ENCODE data around the gene PMEPA1. TPM values are rescaled to one million over a fixed set of nuclear protein-coding genes. Genes with fewer than 3 reads are reported as not detected.

PMEPA1 gene
- total RNA-seq (2014; rRNA removed; shearing (Covaris generic)): 17.8 and 25.1 TPM in 2 replicates

- no peaks in the 10 kb centered on the region; the same call in 1 of the 2 replicates for H3K27me3 ChIP-seq (ENCODE audit: control insufficient read depth, insufficient read depth, low read length)
- no peaks in the 10 kb centered on the region for H3K36me3 ChIP-seq (replicated peaks; ENCODE audit: control insufficient read depth, insufficient read depth, low read length)
- peak within 1 kb of the TSS; percentile 91 for H3K4me3 ChIP-seq (ENCODE audit: insufficient read depth, low read depth, low read length)
- DNase-seq: peak; percentile 99
Observed at GRCh38 chr20:57709823-57710799, at the start of gene PMEPA1. TSS of gene PMEPA1 (minus strand) at chr20:57710015. CDS start at chr20:57709582, 433 bp downstream.

- no peaks in the 10 kb centered on the region; the same call in 1 of the 2 replicates for H3K27me3 ChIP-seq (ENCODE audit: control insufficient read depth, insufficient read depth, low read length)
- no peak overlapping the region for H3K4me3 ChIP-seq (ENCODE audit: insufficient read depth, low read depth, low read length)
- no peaks in the 10 kb centered on the region for H3K36me3 ChIP-seq (replicated peaks; ENCODE audit: control insufficient read depth, insufficient read depth, low read length)
- no peak for DNase-seq
Observed at GRCh38 chr20:57757767-57758166, 48.0 kb upstream of the PMEPA1 start.

- Histone ChIP-seq H3K4me3 (ENCODE audit: insufficient read depth, low read depth, low read length) (no peak overlapping the region), H3K27me3 (ENCODE audit: control insufficient read depth, insufficient read depth, low read length) (no peaks in the 10 kb centered on the region; the same call in 1 of the 2 replicates), H3K36me3 (replicated peaks; ENCODE audit: control insufficient read depth, insufficient read depth, low read length) (no peaks in the 10 kb centered on the region)
- DNase-seq: no peak
Observed at GRCh38 chr20:57756921-57757320, 47.1 kb upstream of the PMEPA1 start.

- Histone ChIP-seq H3K36me3 (replicated peaks; ENCODE audit: control insufficient read depth, insufficient read depth, low read length) (no peaks in the 10 kb centered on the region), H3K27me3 (ENCODE audit: control insufficient read depth, insufficient read depth, low read length) (no peaks in the 10 kb centered on the region; the same call in 1 of the 2 replicates), H3K4me3 (ENCODE audit: insufficient read depth, low read depth, low read length) (no peak overlapping the region)
- DNase-seq: no peak
Observed at GRCh38 chr20:57756213-57756612, 46.4 kb upstream of the PMEPA1 start.

DNA sequence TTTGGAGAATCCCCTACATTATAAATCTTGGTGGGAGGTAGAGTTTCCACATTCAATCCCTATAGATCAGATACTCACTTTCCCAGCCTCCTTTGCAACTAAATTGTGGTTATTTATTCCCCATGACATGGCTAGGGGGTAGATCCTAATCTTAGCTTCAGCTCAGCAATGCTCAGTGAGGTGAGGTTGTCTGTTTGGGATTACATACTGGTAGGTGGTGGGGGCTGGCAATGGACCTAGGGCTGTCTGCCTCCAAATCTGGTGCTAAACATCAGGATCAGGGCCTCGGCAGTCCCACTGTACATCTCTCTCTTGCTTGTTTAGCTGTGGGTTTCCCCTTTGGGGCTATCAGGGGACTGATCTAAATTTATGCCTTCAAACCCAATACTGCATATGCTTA lies 45.8 kb upstream of the PMEPA1 start:
- H3K36me3 ChIP-seq (replicated peaks; ENCODE audit: control insufficient read depth, insufficient read depth, low read length): no peaks in the 10 kb centered on the region
- DNase-seq: no peak
- no peak overlapping the region for H3K4me3 ChIP-seq (ENCODE audit: insufficient read depth, low read depth, low read length)
- H3K27me3 ChIP-seq (ENCODE audit: control insufficient read depth, insufficient read depth, low read length): no peaks in the 10 kb centered on the region; the same call in 1 of the 2 replicates

DNA sequence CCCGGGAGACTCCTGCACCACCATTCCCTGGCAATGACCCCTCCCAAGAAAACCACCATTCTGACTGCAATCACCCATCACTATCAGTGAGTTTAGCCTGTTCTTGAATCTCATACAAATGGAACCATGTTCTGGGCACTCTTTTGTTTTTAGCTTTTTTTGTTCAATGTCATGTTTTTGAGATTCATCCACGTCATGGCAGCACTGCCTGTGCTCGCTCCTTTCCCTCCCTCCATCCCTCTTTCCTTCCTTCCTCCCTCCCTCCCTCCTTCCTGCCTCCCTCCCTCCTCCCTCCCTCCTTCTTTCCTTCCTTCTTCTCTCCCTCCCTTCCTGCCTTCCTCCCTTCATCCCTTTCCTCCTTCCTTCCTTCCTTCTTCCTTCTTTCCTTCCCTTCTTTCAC lies 44.4 kb upstream of the PMEPA1 start:
- Histone ChIP-seq H3K4me3 (ENCODE audit: insufficient read depth, low read depth, low read length) (no peak overlapping the region), H3K27me3 (ENCODE audit: control insufficient read depth, insufficient read depth, low read length) (no peaks in the 10 kb centered on the region; the same call in 1 of the 2 replicates), H3K36me3 (replicated peaks; ENCODE audit: control insufficient read depth, insufficient read depth, low read length) (no peaks in the 10 kb centered on the region)
- DNase-seq: no peak

- H3K36me3 ChIP-seq (replicated peaks; ENCODE audit: control insufficient read depth, insufficient read depth, low read length): no peaks in the 10 kb centered on the region
- no peak overlapping the region for H3K4me3 ChIP-seq (ENCODE audit: insufficient read depth, low read depth, low read length)
- H3K27me3 ChIP-seq (ENCODE audit: control insufficient read depth, insufficient read depth, low read length): no peaks in the 10 kb centered on the region; the same call in 1 of the 2 replicates
- no peak for DNase-seq
Observed at GRCh38 chr20:57753332-57754164, 43.7 kb upstream of the PMEPA1 start.

- Histone ChIP-seq H3K27me3 (ENCODE audit: control insufficient read depth, insufficient read depth, low read length) (no peaks in the 10 kb centered on the region), H3K4me3 (ENCODE audit: insufficient read depth, low read depth, low read length) (no peak overlapping the region), H3K36me3 (replicated peaks; ENCODE audit: control insufficient read depth, insufficient read depth, low read length) (no peaks in the 10 kb centered on the region)
- no peak for DNase-seq
Observed at GRCh38 chr20:57751411-57751810, 41.6 kb upstream of the PMEPA1 start.

- Histone ChIP-seq H3K36me3 (replicated peaks; ENCODE audit: control insufficient read depth, insufficient read depth, low read length) (no peaks in the 10 kb centered on the region), H3K4me3 (ENCODE audit: insufficient read depth, low read depth, low read length) (no peak overlapping the region), H3K27me3 (ENCODE audit: control insufficient read depth, insufficient read depth, low read length) (no peaks in the 10 kb centered on the region)
- no peak for DNase-seq
Observed at GRCh38 chr20:57749869-57750268, 40.1 kb upstream of the PMEPA1 start.

GRCh38 chr20:57749131-57749690 lies 39.4 kb upstream of the PMEPA1 start:
- Histone ChIP-seq H3K4me3 (ENCODE audit: insufficient read depth, low read depth, low read length) (no peak overlapping the region), H3K36me3 (replicated peaks; ENCODE audit: control insufficient read depth, insufficient read depth, low read length) (no peaks in the 10 kb centered on the region)

GRCh38 chr20:57748601-57749130 lies 38.9 kb upstream of the PMEPA1 start:
- Histone ChIP-seq H3K4me3 (ENCODE audit: insufficient read depth, low read depth, low read length) (no peak overlapping the region), H3K36me3 (replicated peaks; ENCODE audit: control insufficient read depth, insufficient read depth, low read length) (no peaks in the 10 kb centered on the region), H3K27me3 (ENCODE audit: control insufficient read depth, insufficient read depth, low read length) (no peaks in the 10 kb centered on the region)
- no peak for DNase-seq

More at GRCh38 chr20:57749131-57749690, 39.4 kb upstream of the PMEPA1 start:
- no peak for DNase-seq
- no peaks in the 10 kb centered on the region for H3K27me3 ChIP-seq (ENCODE audit: control insufficient read depth, insufficient read depth, low read length)

DNA sequence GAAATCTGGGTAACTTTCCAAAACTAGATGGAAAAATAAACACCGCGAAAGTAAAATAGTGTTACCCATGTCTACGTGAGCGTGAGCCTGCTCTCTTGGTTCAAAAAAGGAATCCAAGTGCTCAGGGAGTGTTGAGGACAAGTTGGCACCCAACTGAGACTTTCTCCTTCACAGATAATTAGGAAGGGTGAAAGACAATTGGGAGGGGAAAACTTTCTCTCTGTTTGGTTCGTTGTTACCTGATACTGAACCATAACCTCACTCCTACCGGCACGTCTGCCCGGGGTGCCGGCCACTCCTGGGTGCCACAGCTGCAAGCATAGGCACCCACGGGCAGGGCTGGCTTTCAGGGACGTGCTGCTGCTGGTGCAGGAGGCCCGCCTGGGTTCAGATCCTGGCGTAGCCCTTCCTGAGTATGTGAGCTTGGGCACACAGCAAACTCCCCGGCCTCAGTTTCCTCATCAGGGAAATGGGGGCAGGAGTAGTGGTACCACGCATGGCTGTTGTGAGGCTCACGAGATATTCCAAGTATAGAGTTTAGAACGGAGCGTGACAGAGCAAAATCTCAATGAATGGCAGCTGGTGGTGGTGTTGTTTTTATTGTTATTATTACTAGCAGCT lies 38.2 kb upstream of the PMEPA1 start:
- no peak for DNase-seq
- no peaks in the 10 kb centered on the region for H3K27me3 ChIP-seq (ENCODE audit: control insufficient read depth, insufficient read depth, low read length)
- no peak overlapping the region for H3K4me3 ChIP-seq (ENCODE audit: insufficient read depth, low read depth, low read length)
- no peaks in the 10 kb centered on the region for H3K36me3 ChIP-seq (replicated peaks; ENCODE audit: control insufficient read depth, insufficient read depth, low read length)

DNA sequence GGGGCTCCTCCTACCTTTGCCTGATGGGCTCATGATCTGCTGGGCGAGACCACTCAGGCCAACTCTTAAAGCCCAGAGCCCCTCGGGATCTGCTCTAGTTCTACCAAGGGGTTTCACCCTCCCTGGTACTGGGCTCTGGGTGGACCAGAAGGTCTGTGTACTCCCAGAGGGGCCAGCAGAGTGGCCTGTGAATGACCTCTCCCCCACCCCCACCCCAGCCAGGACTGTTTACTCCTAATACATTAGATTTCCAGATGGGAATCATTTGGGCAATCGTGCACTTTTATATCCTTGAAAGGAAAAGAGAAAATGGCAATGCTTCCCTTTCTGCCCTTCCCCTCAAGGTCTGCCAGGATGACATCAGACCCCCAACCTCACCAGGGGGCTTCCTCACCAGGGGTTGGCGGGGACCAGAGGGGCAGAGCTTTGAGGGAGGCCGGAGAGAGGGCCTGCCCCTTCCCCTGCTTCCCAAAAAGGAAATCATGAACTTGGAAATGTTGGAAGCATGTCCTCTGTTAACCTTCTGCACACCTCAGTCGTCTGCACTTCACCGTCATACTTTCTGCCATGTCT lies 37.1 kb upstream of the PMEPA1 start:
- DNase-seq: no peak
- Histone ChIP-seq H3K4me3 (ENCODE audit: insufficient read depth, low read depth, low read length) (no peak overlapping the region), H3K27me3 (ENCODE audit: control insufficient read depth, insufficient read depth, low read length) (no peaks in the 10 kb centered on the region), H3K36me3 (replicated peaks; ENCODE audit: control insufficient read depth, insufficient read depth, low read length) (no peaks in the 10 kb centered on the region)

Measured in H7 (cell line).